HG03135 (cell line): ENCODE measurements around the gene LPIN2.

ENCODE experiments used
- ATAC-seq: cut with Tn5 transposase; IDR thresholded peaks from one replicate; pipeline ENCODE4 v1.9.1; 2021; ENCODE audit warnings: mild to moderate bottlenecking, moderate library complexity; ENCODE audit not compliant: unreplicated experiment

Gene LPIN2

DNA sequence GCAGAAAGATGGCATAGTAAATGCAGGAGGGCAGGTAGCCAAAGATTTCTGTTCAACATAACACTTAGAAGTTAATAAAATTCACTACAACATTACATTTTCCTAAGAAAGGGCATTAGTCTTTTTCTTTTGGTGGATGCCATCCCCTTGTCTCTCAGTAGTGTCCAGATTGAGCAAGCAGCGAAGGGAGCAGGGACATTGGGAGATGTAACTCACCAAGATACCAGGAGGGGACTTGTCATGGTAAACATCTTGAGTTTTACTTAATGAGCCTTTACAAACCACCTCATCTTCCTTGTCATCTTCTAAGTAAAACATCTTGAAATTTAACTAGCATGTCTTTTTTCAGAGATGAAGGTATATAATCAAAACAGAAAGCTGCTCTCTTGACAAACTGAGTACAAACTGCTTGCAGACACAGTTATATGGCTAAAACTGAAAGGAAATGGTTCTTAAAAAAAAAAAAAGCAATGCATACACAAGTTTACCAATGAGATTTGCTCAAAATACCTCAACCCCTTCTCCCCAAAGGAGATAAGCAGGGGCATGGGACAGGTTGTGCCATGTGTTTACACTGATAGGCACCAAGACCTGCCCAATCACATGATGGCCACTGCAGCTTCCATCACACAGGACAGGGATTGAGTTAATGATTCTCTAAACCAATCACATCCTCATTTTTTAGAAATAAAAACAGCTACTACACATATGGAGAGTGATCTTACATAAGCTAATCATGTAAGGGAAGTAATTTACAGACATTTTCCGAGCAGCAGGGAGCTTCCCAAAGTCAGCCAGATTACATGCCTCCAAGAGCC lies 30.3 kb downstream of the LPIN2 start:
- ATAC-seq, result no peak

DNA sequence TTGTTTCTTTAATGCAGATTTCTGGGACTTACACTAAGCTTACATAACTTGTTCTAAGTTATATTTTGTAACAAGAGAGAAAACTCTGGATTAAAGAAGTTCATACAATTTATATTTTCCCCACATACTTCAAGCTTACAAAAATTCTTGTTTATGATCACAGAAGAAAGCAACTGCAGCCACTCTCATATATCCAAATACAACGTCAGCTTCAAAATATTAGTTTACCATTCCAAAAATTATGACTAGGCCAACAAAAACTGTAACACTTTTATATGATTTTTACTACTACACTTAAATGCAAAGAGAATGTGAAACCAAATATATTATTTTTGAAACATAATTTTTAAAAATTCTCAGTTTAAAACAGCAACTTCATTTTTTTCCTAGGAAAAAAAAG lies 30.9 kb downstream of the LPIN2 start:
- no peak for ATAC-seq

DNA sequence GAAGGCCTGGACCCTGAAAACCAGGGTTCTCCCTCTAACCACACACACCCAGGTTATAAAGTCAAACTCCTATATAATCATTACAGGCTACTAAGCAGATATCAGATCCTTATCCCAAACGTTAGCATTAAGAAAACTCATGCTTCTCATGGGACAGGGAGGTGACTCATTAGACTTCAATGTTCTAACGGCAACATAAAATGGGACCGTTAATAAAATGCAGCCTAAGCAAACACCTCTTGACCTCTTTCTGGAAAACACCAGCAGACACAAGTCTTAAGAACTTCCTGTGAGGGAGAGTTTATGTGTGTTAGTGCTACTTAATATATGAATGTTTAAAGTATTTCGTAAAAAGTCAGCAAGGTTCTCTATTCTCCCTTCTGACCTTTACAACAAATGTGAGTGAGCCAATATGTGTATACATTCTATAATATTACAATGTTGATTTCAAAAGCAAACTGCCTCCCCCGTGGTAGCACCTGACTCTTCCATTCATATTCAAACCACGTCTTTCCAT lies 31.7 kb downstream of the LPIN2 start:
- ATAC-seq, result no peak

DNA sequence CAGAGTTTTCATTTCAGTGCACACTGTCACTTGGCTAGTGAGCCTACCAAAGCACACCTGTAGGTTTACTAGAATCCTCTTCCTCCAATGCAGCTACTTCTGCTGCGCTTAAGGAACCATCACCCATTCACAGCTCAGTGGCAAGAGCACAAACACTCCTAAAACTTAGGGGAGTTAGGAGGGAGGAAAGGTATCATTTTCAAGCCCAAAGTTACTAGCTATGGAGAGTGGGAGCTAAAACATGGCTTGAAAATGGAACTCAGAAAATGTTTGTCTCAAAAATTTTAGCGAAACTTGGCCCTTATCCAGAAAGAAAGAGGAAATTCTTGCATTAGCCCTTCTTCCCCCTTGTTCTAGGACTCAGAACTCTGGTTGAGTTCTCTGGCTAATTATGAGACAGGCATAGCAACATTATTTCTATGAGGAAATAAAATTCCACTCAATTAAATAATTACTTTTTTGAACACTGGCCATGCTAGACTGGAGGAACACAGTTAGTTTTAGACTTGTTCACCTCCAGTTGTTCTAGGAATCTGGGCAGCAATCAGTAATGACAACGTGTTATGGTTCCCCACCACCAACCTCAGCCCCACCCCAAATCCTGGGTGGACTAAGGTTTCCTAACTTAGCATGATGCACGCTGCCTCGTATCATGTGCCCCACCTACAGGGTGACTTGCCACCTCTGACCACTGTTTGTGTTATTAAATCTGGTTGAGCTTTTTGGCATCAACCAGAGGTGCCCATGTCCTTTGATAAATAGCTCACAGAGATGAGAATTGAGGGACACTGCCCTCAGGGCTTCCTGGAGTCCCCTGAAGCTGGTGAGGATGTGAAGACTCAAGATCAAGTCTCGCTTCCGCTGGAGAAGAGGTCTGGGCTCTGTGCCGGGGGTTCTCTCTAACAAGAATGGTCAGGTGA lies 32.8 kb downstream of the LPIN2 start:
- ATAC-seq, result peak; percentile 39

DNA sequence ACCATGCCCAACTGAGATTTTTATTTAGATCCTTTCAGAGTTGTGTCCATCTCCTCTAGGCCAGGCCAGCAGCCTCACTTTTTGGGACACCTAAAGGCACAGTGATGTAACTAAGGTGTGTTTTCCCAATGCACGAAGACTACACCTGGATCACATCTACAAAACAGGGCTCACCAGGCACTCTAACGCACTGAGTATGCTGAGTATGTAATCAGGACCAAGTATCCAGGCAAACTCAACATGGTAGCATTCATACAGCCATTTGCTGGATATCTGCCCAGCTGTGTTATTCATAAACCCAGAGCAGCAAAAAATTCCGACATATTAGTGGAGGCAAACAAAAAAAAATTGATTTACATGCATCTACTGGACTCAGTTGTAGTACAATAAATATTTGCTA lies 33.8 kb downstream of the LPIN2 start:
- ATAC-seq, result no peak

DNA sequence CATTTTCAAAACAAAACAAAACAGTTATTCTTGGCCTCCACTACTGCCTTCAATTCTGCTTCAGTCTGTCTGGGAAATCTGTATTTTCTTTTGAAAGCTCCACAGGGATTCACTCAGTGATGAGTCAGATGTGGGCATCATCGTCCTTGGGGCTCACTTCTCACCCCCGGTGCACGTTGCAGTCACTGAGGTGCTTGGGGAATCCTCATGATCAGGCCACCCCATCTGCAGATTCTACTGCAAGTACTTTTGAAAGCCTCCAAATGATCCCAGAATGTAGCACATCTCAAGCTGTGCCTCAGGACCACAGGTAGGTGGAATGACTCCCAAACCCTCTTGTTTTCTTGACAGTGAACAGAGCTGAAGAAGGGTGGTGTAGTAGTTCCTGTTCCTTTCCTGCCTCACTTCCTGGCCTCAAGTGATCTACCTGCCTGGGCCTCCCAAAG lies 34.3 kb downstream of the LPIN2 start:
- ATAC-seq, result no peak

DNA sequence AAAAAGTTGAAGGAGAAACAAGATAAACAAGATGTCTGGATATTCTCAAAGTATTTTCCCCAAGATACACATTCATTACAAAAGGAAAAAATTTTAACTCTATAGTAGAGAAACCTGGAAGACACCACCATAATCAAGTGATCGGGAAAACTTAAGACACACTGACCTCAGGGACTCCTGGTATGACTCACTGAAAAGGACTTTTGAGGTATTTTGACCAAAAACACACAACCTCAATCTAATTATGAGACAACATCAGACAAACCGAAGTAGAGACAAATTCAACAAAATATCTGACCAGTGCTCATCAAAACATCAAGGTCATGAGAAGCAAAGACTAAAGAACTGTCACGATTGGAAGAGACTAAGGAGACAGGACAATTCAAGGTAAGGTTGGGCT lies 34.7 kb downstream of the LPIN2 start:
- ATAC-seq, result no peak

DNA sequence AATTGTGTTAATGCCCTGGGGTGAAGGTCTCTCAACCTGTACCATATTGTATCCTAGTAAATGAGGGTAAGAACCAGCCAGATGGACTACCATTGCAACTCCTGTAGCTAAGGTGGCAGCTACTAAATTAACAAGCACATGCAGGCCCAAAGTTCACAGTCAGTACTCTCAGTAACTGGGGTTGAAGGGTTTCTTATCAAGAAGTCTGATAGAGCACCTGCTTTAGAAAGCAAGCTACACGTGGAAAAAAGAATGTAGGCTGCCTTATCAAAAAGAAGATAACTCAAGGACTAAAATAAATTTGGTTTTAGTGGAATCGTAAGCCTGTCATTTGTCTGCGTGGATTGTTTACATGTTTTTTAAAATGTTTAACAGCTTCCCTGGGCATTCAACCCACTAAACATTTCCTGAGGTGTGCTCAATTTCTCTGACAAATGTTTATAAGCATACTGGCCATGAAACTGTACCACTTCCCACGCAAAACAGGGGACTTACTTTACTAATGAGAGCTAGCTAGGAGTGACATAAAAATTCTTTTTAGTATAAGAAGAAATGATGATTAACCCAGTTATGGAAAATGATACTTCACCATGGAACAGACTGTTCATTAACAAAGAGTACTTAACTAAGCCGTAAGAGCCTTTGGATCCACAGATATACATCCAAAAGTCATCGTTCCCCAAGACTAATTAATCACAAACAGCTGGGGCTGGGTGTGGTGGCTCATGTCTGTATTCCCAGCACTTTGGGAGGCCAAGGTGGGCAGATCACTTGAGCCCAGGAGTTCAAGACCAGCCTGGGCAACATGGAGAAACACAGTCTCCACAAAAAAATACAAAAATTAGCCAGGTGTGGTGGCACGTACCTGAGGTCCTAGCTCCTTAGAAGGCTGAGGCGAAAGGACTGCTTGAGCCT lies 36.5 kb downstream of the LPIN2 start:
- ATAC-seq, result no peak

DNA sequence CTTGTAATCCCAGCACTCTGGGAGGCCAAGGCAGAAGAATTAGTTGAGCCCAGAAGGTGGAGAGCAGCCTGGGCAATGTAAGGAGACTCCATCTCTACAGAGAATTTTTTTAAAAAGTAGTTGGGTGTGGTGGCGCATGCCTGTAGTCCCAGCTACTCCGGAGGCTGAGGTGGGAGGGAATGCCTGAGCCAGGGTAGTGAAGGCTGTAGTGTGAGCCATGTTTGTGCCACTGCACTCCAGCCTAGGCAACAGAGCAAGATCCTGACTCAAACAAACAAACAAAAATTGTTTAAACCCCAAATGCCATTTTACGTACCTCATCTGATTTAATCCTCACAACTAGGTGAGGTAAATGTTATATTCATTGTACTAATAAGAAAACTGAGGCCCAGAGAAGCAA lies 38.2 kb downstream of the LPIN2 start:
- no peak for ATAC-seq

DNA sequence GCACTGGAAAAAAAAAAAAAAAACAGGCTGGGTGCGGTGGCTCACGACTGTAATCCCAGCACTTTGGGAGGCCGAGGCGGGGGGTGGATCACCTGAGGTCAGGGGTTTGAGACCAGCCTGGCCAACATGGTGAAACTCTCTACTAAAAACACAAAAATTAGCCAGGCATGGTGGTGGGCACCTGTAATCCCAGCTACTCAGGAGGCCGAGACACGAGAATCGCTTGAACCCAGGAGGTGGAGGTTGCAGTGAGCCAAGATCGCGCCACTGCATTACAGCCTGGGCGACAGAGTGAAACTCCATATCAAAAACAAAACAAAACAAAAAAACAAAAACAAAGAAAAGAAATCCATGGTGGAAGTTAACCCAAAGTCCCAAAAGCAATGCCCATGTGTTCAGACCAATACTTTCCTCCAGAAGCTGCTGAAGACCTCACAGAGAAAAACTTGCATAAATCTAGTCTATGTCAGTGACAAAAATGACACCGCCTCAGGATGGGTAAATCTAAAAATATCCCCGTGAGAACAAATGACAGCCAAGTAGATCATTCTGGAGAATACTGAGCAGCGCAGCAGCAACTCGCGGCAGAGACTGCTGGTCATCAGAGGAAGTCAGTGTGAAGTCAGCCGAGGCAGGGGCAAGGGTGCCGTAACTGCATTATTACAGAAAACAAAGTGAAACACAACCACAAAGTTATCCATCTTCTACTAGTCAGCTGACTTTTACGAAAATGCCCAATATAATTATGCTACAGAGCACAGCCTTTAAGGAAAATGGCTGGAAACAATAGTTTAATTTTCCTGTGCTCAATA lies 41.0 kb downstream of the LPIN2 start:
- ATAC-seq, result peak; percentile 87

DNA sequence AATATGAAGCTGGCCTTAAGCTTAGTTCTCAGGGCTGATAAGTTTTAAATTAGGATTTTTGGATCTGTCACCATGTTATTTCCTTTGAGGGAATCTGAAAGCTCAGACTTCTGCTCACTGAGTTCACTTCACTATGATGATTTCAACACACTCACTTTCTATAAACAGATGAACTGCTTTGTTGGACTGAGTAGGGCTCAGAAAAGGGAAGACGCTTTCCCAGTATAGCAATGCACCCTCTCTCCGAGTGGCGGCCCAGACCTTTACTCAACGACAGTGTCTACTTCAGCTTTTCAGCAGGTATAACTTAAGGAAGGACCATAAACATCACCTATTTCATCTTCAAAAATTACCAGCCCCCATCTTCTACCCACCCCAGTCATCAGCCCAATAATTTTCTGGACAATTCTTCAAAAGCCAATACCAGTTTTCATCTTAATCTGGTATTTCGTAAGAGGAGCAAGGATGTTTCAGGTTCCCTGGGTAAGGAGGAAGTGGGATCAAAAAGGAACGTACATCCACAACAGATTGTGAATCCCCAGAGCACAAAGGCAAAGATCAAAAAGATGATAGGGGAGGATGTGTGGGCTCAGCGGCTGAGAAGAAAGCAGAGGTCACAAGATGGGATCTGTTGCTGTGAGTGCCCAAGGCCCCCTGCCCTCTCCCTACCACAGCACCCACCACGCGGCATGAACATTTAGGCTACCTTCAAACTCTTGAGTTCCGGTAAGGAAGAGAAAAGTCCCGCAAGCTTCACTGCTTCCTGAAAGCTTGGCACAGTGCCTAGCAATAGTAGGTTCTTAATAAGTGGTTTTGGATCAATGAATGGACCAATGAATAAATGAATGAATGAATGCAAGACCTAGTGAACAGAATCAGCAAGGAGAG lies 41.9 kb downstream of the LPIN2 start:
- no peak for ATAC-seq

DNA sequence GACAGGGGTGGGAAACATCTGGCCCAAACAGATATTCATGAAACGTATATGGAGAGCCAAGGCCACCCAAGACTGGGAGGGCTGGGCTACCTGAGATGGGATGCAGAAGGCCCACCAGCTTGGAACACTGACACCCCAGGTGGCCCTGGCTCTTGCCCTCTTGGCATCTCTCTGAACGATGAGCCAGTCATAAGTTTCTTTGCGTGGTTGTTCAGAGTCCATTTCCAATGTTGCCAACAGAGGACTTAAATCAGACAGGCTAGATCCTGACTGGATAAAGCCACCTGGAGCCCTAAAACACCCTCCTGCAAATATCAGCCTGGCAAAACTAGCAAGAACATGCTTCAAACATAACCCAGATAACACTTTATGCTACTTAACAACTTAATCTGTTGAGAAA lies 42.6 kb downstream of the LPIN2 start:
- no peak for ATAC-seq

DNA sequence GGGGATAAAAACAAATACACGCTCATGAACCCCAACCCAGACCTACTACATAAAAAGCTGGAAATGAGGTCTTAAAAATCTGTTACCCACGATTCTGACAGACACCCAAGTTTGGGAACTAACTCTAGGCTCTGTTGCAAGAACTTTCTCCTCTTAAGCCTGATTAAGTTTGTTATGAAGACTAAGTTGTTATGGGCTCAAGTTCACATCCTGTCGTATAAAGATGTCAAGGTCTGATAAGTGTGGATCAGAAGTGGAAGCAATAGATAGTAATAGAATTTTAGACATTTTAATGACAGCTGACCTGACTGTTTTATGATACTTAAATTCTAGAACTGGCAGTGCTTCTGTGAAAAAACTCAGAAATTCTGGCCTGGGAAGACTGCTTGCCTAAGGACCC lies 43.2 kb downstream of the LPIN2 start:
- ATAC-seq, result no peak

DNA sequence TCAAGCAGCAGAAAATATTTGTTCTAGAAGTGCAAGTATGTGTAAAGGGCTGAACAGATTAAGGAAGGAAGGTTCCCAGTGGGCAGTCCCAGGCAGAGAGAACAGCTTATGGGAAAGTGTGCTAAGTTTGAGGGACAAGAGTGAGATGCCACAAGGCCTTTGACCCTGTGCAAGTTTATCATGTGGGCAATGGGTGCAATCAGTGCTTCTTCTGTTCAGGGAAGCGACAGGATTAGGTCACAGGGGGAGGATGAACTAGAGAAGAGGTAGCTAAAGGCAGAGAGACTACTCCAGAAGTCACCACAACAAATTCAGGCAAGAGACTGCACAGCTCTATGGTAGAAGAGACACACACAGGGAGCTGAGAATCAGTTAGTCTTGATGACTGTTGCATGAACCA lies 44.3 kb downstream of the LPIN2 start:
- no peak for ATAC-seq

DNA sequence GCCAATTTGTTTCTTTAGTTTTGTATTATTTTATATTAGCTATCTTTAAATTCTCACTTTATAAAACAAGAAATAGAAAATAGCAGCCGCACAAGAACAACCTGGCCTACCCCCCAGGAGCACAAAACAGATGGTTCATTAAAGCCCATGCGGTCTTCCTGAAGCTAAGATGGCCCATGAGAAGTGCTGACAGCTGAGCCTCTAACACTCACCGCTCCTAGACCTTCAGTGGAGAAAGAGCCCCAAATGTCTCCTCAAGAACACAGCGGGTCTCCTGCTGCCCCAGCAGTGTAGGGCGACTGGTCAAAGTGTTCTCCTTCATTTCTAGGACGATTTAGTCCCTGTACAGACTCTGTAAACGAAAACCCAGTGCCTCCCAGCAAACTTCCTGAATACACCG lies 45.1 kb downstream of the LPIN2 start:
- ATAC-seq, result no peak

DNA sequence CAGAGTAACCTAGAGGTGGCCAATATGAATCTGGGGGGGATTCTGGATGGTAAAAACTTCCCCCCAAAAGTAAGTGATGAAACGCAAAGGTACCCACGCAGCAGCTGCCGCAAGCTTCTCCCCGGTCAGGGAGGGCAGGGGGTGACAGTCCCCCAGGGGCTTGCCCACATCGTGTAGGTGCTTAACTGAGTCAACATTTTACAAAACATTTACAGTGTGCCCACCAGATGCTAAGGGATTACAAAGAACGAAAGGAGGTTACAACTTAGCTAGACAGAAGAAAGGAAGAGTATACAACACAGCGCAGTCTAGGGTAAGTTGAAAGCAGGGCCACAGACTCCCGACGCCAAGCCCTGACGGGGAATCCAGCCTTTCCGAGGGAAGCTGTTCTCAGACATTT lies 45.6 kb downstream of the LPIN2 start:
- ATAC-seq, result no peak

DNA sequence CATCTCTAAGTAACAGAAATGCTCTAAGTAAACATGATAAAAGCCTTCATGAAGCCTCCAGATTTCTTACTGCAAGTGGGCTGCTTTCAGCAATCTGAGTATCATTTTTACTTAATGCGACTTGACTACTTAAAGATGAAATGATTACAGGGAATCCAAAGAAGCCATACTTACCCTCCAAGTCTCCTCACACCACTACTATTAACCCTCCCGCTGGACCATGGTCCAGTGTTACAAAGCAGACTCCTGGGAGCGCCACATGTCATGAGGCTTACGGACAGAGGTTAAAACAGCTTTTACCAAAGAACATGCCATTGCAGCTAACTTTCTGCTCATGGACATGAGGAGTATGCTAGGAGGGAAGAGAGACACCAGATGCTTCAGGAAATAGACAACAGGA lies 46.4 kb downstream of the LPIN2 start:
- no peak for ATAC-seq

DNA sequence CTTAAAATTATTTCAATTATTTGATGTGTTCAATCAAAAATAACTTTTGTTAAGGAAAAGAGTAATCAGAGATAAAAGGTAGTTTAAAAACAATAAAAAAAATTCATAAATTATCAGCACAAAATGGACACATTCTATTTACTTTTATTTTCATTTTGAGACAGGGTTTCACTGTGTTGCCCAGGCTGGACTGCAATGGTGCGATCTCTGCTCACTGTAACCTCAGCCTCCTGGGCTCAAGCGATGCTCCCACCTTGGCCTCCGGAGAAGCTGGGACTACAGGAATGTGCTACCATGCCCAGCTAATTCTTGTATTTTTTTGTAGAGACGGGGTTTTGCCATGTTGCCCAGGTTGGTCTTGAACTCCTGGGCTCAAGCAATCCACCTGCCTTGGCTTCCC lies 47.1 kb downstream of the LPIN2 start:
- ATAC-seq, result no peak
